Neuronal stem cell (in vitro differentiated cells): ENCODE data around the gene ADAT3.

Source experiments
- DNase-seq: peaks from one replicate; pipeline ENCODE4 v3.0.0-alpha.2; 2013; ENCODE audit warnings: low spot score
- H2AFZ ChIP-seq: one replicate; pipeline ENCODE4 v1.6.1; 2013; ENCODE audit warnings: mild to moderate bottlenecking, low read length, inconsistent platforms
- H2AK5ac ChIP-seq: 2 replicates; pipeline ENCODE4 v1.6.1; 2013; ENCODE audit warnings: low read depth, mild to moderate bottlenecking, inconsistent platforms, low read length, moderate library complexity, mixed read lengths
- H2BK120ac ChIP-seq: 2 replicates; pipeline ENCODE4 v1.6.1; 2013; ENCODE audit warnings: low read depth, mild to moderate bottlenecking, inconsistent platforms, low read length, moderate library complexity, mixed read lengths
- H2BK12ac ChIP-seq: one replicate; pipeline ENCODE4 v1.6.1; 2013; ENCODE audit warnings: low read length, inconsistent platforms
- H2BK15ac ChIP-seq: 2 replicates; pipeline ENCODE4 v1.6.1; 2013; ENCODE audit warnings: mild to moderate bottlenecking, low read length, inconsistent platforms, mixed read lengths
- H2BK5ac ChIP-seq: one replicate; pipeline ENCODE4 v1.6.1; 2013; ENCODE audit warnings: inconsistent platforms, mild to moderate bottlenecking, low read length, moderate library complexity
- H3K14ac ChIP-seq: one replicate; pipeline ENCODE4 v1.6.1; 2013; ENCODE audit warnings: low read length, inconsistent platforms
- H3K18ac ChIP-seq: 2 replicates; pipeline ENCODE4 v1.6.1; 2013; ENCODE audit warnings: low read length, inconsistent platforms
- H3K23ac ChIP-seq: 2 replicates; pipeline ENCODE4 v1.6.1; 2013; ENCODE audit warnings: low read depth, mild to moderate bottlenecking, mixed read lengths, low read length, inconsistent platforms; ENCODE audit not compliant: poor library complexity
- H3K27ac ChIP-seq: replicated peaks from 3 replicates; pipeline ENCODE4 v1.5.1; 2013; ENCODE audit warnings: low read length, inconsistent platforms
- H3K27me3 ChIP-seq, 3 experiments: 2 replicates each; pipeline ENCODE4 v1.6.1; 2013; ENCODE audit warnings: low read length in 3 of 3, mild to moderate bottlenecking in 2 of 3, inconsistent platforms in 1 of 3, low read depth in 1 of 3, mixed read lengths in 1 of 3, moderate library complexity in 1 of 3; ENCODE audit not compliant: control insufficient read depth in 3 of 3, insufficient read depth in 3 of 3
- H3K36me3 ChIP-seq, 2 donors: replicated peaks in 1 of 2; 2 replicates each; pipeline ENCODE4 v1.6.1; 2013; ENCODE audit warnings: low read length in 2 of 2; ENCODE audit not compliant: control insufficient read depth in 2 of 2, insufficient read depth in 2 of 2
- H3K4ac ChIP-seq: 2 replicates; pipeline ENCODE4 v1.6.1; 2013; ENCODE audit warnings: inconsistent platforms, mild to moderate bottlenecking, low read length, moderate library complexity
- H3K4me1 ChIP-seq, 2 donors: 1 replicate in 1 of 2; 2 replicates in 1 of 2; pipeline ENCODE4 v1.6.1; 2013; ENCODE audit warnings: low read length in 2 of 2, low read depth in 1 of 2; ENCODE audit not compliant: control insufficient read depth in 2 of 2, insufficient read depth in 1 of 2
- H3K4me2 ChIP-seq: one replicate; pipeline ENCODE4 v1.6.1; 2013; ENCODE audit warnings: mild to moderate bottlenecking, low read length, inconsistent platforms; ENCODE audit not compliant: insufficient read depth, poor library complexity, severe bottlenecking
- H3K4me3 ChIP-seq, 2 donors: 2 replicates each; pipeline ENCODE4 v1.5.1; 2013; ENCODE audit warnings: low read length in 2 of 2, mild to moderate bottlenecking in 2 of 2, inconsistent platforms in 1 of 2, moderate library complexity in 1 of 2
- H3K79me1 ChIP-seq: one replicate; pipeline ENCODE4 v1.6.1; 2013; ENCODE audit warnings: low read depth, mild to moderate bottlenecking, inconsistent platforms, low read length, moderate library complexity
- H3K9ac ChIP-seq: one replicate; pipeline ENCODE4 v1.6.1; 2013; ENCODE audit warnings: mild to moderate bottlenecking, low read depth, low read length, inconsistent platforms; ENCODE audit not compliant: poor library complexity
- H3K9me3 ChIP-seq, 2 donors: replicated peaks in 1 of 2; 2 replicates each; pipeline versions ENCODE3 to v1.6.1; 2013; ENCODE audit warnings: low read length in 2 of 2, mild to moderate bottlenecking in 2 of 2, inconsistent platforms in 1 of 2, low read depth in 1 of 2, mixed read lengths in 1 of 2, moderate library complexity in 1 of 2; ENCODE audit not compliant: control insufficient read depth in 2 of 2, insufficient read depth in 1 of 2
- H4K8ac ChIP-seq: one replicate; pipeline ENCODE4 v1.6.1; 2013; ENCODE audit warnings: low read depth, mild to moderate bottlenecking, inconsistent platforms, low read length, moderate library complexity
- H4K91ac ChIP-seq: one replicate; pipeline ENCODE4 v1.6.1; 2013; ENCODE audit warnings: low read length, low read depth, mild to moderate bottlenecking, inconsistent platforms; ENCODE audit not compliant: poor library complexity
- WGBS, 2 donors: extraction: QIAGEN DNeasy Blood & Tissue Kit; methylation state at CpG; one replicate each; pipeline ENCODE4 v1.1.7; 2013; ENCODE audit warnings: missing lambda C conversion rate in 2 of 2, mixed read lengths in 1 of 2; ENCODE audit not compliant: insufficient read length in 2 of 2, insufficient replicate concordance in 1 of 2; ENCODE audit errors: extremely low coverage in 2 of 2; 5-methylcytosine and 5-hydroxymethylcytosine counted together

ADAT3 gene

GRCh38 chr19:1871630-1872029 is 33.6 kb upstream of the ADAT3 start:
- H3K18ac ChIP-seq: no peak overlapping the region
- no peak overlapping the region for H3K23ac ChIP-seq
- H2BK120ac ChIP-seq: no peak overlapping the region
- H3K9ac ChIP-seq: no peak overlapping the region
- H2BK12ac ChIP-seq: no peak overlapping the region
- no peak for DNase-seq
- H4K8ac ChIP-seq: no peak overlapping the region
- H3K36me3 ChIP-seq: peaks cover 3 to 24% of the 10 kb centered on the region in 2 donors
- H3K9me3 ChIP-seq: peaks cover 0 to 2% of the 10 kb centered on the region in 2 donors
- H2AFZ ChIP-seq: no peak overlapping the region
- peak overlapping the region; percentile 39 for H2BK5ac ChIP-seq
- H3K4ac ChIP-seq: no peak overlapping the region
- H3K27me3 ChIP-seq: no peaks in the 10 kb centered on the region
- peaks cover 19% of the 10 kb centered on the region for H3K79me1 ChIP-seq
- H3K4me2 ChIP-seq: no peak overlapping the region
- H2AK5ac ChIP-seq: no peak overlapping the region
- H4K91ac ChIP-seq: no peak overlapping the region
- H3K27ac ChIP-seq: no peak overlapping the region
- WGBS, 2 donors: no CpG with 5 or more reads among the region's 13 CpGs
- no peak overlapping the region for H3K14ac ChIP-seq
- H2BK15ac ChIP-seq: no peak overlapping the region
- peaks cover 6 to 21% of the 10 kb centered on the region in 2 donors for H3K4me1 ChIP-seq
- no peak overlapping the region for H3K4me3 ChIP-seq

GRCh38 chr19:1872807-1873523 is 32.2 kb upstream of the ADAT3 start:
- WGBS, 2 donors: no CpG with 5 or more reads among the region's 25 CpGs
- peaks cover 19% of the 10 kb centered on the region for H3K79me1 ChIP-seq
- H3K14ac ChIP-seq: no peak overlapping the region
- H2AFZ ChIP-seq: no peak overlapping the region
- H3K18ac ChIP-seq: no peak overlapping the region
- no peak overlapping the region for H3K9ac ChIP-seq
- no peak overlapping the region for H4K91ac ChIP-seq
- H3K4me2 ChIP-seq: peak overlapping the region; percentile 18
- peak overlapping the region; percentile 5 for H2AK5ac ChIP-seq
- peak overlapping the region; percentile 55 for H3K23ac ChIP-seq
- peaks cover 8 to 22% of the 10 kb centered on the region in 2 donors for H3K4me1 ChIP-seq
- peaks cover 0 to 2% of the 10 kb centered on the region in 2 donors for H3K9me3 ChIP-seq
- H2BK5ac ChIP-seq: no peak overlapping the region
- H3K36me3 ChIP-seq: peaks cover 3 to 24% of the 10 kb centered on the region in 2 donors
- no peak overlapping the region for H4K8ac ChIP-seq
- H3K27ac ChIP-seq: no peak overlapping the region
- H3K4ac ChIP-seq: no peak overlapping the region
- H2BK120ac ChIP-seq: no peak overlapping the region
- DNase-seq: no peak
- H3K4me3 ChIP-seq: no peak overlapping the region
- H2BK12ac ChIP-seq: no peak overlapping the region
- H2BK15ac ChIP-seq: no peak overlapping the region
- no peaks in the 10 kb centered on the region for H3K27me3 ChIP-seq

- WGBS, 2 donors: no CpG with 5 or more reads among the region's 29 CpGs
Observed at GRCh38 chr19:1873524-1874473, 31.4 kb upstream of the ADAT3 start.

More at GRCh38 chr19:1873524-1874473, 31.4 kb upstream of the ADAT3 start:
- peaks cover 8 to 22% of the 10 kb centered on the region in 2 donors for H3K4me1 ChIP-seq
- H2AFZ ChIP-seq: no peak overlapping the region
- no peaks in the 10 kb centered on the region for H3K27me3 ChIP-seq
- no peak overlapping the region for H3K4ac ChIP-seq
- no peak overlapping the region for H2BK120ac ChIP-seq
- no peak overlapping the region for H3K27ac ChIP-seq
- peak overlapping the region; percentile 11 for H3K4me2 ChIP-seq
- H3K36me3 ChIP-seq: peaks cover 3 to 24% of the 10 kb centered on the region in 2 donors
- H2AK5ac ChIP-seq: peak overlapping the region; percentile 5
- no peak overlapping the region for H2BK5ac ChIP-seq
- DNase-seq: no peak
- H4K8ac ChIP-seq: no peak overlapping the region
- H3K4me3 ChIP-seq: peak overlapping the region in 1 of 2 donors; percentile 93
- H2BK15ac ChIP-seq: no peak overlapping the region
- no peak overlapping the region for H2BK12ac ChIP-seq
- peaks cover 19% of the 10 kb centered on the region for H3K79me1 ChIP-seq
- no peak overlapping the region for H3K14ac ChIP-seq
- H3K18ac ChIP-seq: no peak overlapping the region
- peak overlapping the region; percentile 55 for H3K23ac ChIP-seq
- peaks cover 0 to 2% of the 10 kb centered on the region in 2 donors for H3K9me3 ChIP-seq
- no peak overlapping the region for H4K91ac ChIP-seq
- H3K9ac ChIP-seq: no peak overlapping the region
